Measurements from ENCODE around the gene WDR88. TPM values are rescaled to one million over a fixed set of nuclear protein-coding genes. Genes with fewer than 3 reads are reported as not detected.

WDR88 gene
- total and polyA plus RNA-seq, 2 of the 13 experiments (the other 11 are each of a cell fraction or from before 2014, with no cell fraction given), result not detected

- no peak for TF ChIP-seq ZNF772 (CRISPR knock-in tag; IDR thresholded peaks at IDR 0.05)
- TF ChIP-seq HNF1B (CRISPR knock-in tag; IDR thresholded peaks at IDR 0.05), result peak; percentile 69; the same call in 1 of the 2 replicates
- TF ChIP-seq REXO4 (CRISPR knock-in tag; IDR thresholded peaks at IDR 0.05; ENCODE audit: borderline replicate concordance), result no peak
- no peak for TF ChIP-seq CENPX (CRISPR knock-in tag; IDR thresholded peaks at IDR 0.05)
- TF ChIP-seq, protein P1, sequence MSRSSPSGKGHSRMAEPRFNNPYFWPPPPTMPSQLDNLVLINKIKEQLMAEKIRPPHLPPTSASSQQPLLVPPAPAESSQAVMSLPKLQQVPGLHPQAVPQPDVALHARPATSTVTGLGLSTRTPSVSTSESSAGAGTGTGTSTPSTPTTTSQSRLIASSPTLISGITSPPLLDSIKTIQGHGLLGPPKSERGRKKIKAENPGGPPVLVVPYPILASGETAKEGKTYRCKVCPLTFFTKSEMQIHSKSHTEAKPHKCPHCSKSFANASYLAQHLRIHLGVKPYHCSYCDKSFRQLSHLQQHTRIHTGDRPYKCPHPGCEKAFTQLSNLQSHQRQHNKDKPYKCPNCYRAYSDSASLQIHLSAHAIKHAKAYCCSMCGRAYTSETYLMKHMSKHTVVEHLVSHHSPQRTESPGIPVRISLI (CRISPR knock-in tag; IDR thresholded peaks at IDR 0.05; ENCODE audit: borderline replicate concordance), result no peak; the same call in 1 of the 2 replicates
- TF ChIP-seq POLR2A (IDR thresholded peaks at IDR 0.05; ENCODE audit: insufficient read depth in 1 of 2, low read depth in 2 of 2, low read length in 2 of 2), result no peak
- peak; percentile 79; the same call in 1 of the 2 replicates for TF ChIP-seq FOXK1 (CRISPR knock-in tag; IDR thresholded peaks at IDR 0.05; ENCODE audit: borderline replicate concordance, low read depth)
- TF ChIP-seq, protein P2, sequence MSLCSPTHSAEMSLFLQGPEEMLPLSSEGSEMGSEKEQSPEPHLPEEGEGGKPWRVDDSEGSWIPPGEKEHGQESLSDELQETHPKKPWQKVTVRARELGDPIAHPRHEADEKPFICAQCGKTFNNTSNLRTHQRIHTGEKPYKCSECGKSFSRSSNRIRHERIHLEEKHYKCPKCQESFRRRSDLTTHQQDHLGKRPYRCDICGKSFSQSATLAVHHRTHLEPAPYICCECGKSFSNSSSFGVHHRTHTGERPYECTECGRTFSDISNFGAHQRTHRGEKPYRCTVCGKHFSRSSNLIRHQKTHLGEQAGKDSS (CRISPR knock-in tag; IDR thresholded peaks at IDR 0.05; ENCODE audit: borderline replicate concordance, low read depth), result no peak
- TF ChIP-seq ZMYM3 (CRISPR knock-in tag; IDR thresholded peaks at IDR 0.05), result no peak
- no peak for TF ChIP-seq SOX6 (IDR thresholded peaks at IDR 0.05)
- peak; percentile 81 for TF ChIP-seq SOX6 (CRISPR knock-in tag; IDR thresholded peaks at IDR 0.05)
- no peak for TF ChIP-seq POGK (CRISPR knock-in tag; conservative IDR thresholded peaks at IDR 0.05)
- TF ChIP-seq SP2 (CRISPR knock-in tag; IDR thresholded peaks at IDR 0.05), result no peak
- TF ChIP-seq ZNF232 (CRISPR knock-in tag; IDR thresholded peaks at IDR 0.05; ENCODE audit: borderline replicate concordance), result peak; percentile 61; the same call in 1 of the 2 replicates
- no peak for TF ChIP-seq NR0B2 (CRISPR knock-in tag; IDR thresholded peaks at IDR 0.05)
- TF ChIP-seq, protein P3, sequence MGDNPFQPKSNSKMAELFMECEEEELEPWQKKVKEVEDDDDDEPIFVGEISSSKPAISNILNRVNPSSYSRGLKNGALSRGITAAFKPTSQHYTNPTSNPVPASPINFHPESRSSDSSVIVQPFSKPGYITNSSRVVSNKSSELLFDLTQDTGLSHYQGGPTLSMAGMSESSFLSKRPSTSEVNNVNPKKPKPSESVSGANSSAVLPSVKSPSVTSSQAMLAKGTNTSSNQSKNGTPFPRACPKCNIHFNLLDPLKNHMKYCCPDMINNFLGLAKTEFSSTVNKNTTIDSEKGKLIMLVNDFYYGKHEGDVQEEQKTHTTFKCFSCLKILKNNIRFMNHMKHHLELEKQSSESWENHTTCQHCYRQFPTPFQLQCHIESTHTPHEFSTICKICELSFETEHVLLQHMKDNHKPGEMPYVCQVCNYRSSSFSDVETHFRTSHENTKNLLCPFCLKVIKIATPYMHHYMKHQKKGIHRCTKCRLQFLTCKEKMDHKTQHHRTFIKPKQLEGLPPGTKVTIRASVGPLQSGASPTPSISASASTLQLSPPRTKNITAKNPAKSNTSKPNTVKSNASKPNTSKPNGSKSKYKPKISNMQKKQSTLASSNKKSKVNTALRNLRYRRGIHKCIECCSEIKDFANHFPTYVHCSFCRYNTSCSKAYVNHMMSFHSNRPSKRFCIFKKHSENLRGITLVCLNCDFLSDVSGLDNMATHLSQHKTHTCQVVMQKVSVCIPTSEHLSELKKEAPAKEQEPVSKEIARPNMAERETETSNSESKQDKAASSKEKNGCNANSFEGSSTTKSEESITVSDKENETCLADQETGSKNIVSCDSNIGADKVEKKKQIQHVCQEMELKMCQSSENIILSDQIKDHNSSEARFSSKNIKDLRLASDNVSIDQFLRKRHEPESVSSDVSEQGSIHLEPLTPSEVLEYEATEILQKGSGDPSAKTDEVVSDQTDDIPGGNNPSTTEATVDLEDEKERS (CRISPR knock-in tag; IDR thresholded peaks at IDR 0.05), result no peak
- no peak for TF ChIP-seq ISL2 (CRISPR knock-in tag; IDR thresholded peaks at IDR 0.05)
- TF ChIP-seq RFXANK (CRISPR knock-in tag; IDR thresholded peaks at IDR 0.05), result no peak
- TF ChIP-seq ZNF101 (CRISPR knock-in tag; IDR thresholded peaks at IDR 0.05; ENCODE audit: borderline replicate concordance, low read depth), result no peak
Measured at GRCh38 chr19:33098055-33098534, 33.8 kb upstream of the WDR88 start (continued).
